ENCODE results near the gene RBMS3.

DNA sequence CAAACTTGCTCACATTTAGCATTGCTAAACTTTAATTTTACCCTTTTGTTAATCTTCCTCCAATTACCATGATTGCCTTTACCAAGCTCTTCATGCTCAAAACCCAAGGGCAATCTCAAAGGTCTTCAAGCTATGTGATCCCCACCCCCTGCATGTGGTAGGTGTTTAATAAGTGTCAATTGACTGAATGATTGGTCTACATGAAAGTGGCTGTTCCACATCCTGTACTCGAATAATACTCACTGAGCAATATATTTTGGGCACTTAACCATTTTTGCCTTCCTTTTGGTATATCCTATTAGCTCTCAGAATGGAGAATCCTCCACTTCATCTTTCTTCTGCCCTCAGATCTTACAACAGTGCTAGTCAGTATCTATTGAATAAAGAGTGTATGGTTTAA, 17.1 kb downstream of the RBMS3 start:
- TF ChIP-seq, protein P1, sequence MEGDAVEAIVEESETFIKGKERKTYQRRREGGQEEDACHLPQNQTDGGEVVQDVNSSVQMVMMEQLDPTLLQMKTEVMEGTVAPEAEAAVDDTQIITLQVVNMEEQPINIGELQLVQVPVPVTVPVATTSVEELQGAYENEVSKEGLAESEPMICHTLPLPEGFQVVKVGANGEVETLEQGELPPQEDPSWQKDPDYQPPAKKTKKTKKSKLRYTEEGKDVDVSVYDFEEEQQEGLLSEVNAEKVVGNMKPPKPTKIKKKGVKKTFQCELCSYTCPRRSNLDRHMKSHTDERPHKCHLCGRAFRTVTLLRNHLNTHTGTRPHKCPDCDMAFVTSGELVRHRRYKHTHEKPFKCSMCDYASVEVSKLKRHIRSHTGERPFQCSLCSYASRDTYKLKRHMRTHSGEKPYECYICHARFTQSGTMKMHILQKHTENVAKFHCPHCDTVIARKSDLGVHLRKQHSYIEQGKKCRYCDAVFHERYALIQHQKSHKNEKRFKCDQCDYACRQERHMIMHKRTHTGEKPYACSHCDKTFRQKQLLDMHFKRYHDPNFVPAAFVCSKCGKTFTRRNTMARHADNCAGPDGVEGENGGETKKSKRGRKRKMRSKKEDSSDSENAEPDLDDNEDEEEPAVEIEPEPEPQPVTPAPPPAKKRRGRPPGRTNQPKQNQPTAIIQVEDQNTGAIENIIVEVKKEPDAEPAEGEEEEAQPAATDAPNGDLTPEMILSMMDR (IDR thresholded peaks at IDR 0.05; ENCODE audit: poor library complexity): no peak
- TF ChIP-seq EZH2 (IDR thresholded peaks at IDR 0.05; ENCODE audit: borderline replicate concordance): no peak
- no peak for TF ChIP-seq EZH2phosphoT487 (IDR thresholded peaks at IDR 0.05; ENCODE audit: low read depth, severe bottlenecking, unreplicated experiment)

All from hepatocyte (in vitro differentiated cells).